ENCODE data around the gene GRIP2.
A peak's percentile ranks its signal among the peaks of the same experiment; 100 is the strongest.

Gene GRIP2

DNA sequence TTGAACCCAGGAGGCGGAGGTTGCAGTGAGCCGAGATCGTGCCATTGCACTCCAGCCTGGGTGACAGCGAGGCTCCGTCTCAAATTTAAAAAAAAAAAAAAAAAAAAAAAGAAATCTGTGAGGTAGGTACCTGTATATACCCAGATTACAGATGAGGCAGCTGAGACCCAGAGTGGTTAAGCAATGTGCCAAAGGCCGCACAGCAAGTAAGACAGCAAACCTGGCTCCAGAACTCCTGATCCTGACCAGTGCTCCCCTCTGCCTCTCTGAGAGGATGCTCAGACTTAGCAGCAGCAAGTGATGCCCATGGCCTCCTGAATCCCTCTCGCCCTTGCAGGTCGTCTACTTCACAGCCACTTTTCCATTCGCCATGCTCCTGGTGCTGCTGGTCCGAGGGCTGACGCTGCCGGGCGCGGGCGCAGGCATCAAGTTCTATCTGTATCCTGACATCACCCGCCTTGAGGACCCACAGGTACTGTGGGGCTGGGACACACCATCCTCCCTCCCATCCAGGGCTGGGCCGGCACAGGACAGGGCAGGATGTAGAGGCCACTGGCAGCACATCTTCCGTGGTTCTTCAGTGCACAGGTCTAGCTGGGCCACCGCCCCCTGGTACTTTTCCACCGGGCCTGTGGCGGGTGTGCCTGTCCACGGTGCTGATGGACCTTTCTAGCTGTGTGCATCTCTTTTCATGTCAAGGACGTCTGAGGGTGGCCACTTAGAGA lies 73.8 kb downstream of the GRIP2 start:
- DNase-seq (ENCODE audit: low spot score) = no peak

DNA sequence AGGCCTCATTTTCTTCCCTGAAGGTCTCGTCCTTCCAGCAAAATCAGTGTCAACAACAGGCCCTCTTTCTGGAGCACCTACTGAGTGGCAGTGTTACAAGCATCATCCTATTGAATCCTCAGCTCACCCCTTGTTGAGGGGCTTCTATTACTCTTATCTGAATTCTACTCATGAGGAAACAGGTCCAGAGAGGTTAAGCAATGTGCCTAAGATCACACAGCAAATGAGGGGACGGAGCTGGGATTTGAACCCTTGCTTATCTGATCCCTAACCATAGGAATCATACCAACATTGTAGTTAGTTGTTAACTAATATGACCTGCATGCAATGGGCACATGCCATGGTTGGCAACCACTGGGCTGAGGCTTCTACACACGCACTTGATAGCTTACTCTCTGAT lies 74.7 kb downstream of the GRIP2 start:
- no peak for DNase-seq (ENCODE audit: low spot score)

DNA sequence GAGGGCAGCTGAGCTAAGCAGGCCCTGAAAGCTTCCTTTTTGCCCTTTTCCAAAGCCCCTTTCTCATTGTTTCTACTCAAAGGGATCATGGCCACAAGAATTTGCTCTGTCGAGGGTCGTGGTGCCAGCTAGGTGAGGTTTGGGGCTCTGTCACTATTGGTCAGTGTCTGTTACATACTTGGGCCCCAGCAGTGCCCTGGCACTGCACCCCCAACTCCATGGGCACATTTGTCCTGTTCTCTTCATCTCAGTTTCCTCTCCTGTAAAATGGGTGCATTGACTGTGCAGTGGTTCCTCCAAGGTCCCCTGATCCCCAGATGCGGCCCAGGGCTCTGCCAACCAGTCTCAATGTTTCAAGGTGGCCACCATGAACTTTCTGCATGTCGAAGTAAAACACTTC lies 75.6 kb downstream of the GRIP2 start:
- DNase-seq (ENCODE audit: low spot score) = no peak

DNA sequence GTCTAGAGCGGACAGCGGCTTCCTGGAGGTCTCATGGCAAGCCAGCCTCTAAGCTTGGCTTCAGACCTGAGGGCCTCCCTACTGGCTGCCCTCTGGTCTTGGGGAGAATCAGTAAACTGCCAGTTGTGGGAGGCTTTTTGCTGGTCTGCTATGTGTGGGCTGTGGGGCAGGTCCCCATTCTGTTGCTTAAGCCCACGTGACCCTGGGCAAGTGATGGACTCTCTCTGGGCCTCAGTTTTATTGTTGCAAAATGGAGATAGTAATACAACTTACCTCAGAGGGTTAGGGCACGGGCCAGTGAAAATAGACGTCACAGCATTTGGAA lies 76.0 kb downstream of the GRIP2 start:
- DNase-seq (ENCODE audit: low spot score) = no peak

DNA sequence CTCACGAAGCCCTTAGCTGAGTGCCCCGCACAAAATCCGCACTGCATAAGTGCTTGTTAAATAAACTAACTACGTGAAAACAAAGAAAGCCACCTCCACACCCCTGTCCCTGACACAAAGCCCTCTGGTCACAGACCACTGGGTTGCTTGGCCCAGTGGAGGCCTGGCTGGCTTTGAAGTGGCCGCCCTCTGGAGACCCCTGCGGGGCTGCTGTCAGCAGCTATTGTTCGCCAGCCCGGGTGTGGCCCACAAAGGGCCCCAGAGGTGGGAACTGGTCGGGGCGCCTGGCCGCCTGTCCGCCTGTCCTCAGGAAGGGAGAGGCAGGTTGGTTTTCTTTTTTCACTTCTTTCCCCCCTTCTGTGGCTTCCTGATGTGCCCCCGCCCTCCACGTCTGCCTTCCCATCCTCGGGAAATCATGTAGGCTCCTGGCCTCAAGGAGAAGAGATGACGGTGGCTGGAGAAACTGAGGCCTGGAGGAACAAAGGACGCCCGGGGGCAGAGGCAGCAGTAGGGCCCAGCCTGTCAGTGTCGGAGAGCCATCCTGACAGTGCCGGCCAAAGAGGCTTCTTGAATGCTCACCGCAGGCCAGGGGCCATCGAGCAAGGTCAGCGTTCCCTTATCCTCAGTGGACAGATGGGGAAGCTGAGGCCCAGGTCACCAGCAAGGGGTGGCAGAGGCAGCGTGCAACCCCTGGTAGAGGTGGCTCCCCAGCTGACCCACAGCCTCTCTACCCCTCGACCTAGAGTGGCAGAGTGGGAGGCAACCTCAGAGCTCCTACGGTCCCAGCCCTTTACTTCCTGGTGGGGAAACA lies 76.6 kb downstream of the GRIP2 start:
- DNase-seq (ENCODE audit: low spot score) = no peak

DNA sequence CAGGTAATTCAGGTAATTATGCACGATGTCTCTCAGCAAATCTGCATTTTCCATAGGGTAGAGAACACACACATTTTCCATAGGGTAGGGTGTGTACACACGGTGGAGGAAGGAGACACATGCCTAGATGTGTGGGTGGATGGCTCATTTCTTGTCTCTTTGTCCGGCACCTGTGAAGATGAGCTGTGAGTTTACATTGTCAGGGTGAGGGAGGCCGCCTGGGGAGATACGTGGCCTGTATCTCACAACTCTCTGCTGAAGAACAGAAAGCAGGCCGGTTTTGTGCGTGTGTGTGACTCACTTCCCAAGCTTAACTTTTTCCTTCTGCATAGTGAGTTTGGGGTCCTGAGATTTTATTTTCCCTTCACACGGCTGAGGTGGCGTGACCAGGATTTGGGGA lies 77.4 kb downstream of the GRIP2 start:
- peak; percentile 14 for DNase-seq (ENCODE audit: low spot score)

DNA sequence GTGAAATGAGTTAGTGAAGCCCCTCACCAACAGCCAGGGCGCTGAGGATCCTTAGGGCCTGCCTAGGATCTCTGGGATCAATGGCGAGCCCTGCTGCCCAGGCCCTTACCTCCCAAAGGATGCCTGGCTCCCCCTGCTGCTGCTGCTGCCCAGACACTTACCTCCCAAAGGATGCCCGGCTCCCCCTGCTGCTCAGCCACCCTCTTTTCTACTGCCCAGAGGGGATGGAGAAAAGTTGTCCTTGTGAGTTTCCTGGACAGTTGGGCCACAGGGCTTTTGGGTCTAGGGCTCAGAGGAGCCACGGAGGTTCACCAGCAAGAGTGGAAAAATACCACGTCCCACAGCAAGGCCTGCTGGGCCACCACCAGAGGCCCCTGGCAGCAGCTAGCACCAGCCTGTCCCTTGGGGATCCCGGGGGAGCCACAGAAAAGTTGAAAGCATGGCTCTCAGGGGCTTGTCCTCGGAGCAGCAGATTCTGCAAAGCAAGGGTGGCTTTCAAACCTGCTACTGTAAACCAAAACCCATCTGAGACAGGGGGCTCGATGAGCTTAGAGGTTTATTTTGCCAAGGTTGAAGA lies 78.3 kb downstream of the GRIP2 start:
- no peak for DNase-seq (ENCODE audit: low spot score)

DNA sequence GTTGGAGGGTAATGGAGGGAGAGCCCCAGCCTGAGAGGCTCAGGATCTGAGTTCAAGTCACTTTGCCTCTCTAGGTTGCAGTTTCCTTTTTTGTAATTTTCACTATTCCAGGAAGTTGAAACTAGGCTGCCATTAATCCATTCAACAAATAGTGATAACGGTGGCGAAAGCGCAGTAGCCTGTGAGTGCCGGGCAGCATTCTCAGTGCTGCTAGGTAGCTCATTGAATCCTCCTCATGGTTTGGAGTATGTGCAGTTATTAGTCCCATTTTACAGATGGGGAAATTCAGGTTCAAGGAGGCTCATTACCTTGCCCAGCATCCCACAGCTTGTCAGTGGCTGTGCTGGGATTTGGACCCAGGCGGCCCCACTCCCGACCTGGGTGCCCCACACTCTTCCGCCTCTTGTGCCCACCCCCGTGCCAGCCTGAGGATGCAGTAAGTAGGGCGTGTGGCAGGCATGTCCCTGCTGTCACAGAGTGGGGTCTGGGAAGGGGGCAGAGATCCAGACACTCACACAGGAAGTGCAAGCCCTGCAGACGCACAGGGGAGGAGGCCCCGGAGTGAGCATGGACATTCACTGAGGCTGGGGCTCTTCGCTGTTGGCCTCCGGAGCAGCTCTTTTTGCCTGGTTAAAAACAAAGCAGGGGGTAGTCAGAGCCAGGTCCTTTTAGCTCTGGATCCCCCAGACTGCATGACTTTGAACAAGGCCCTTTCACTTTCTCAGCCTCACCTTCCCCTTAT lies 79.0 kb downstream of the GRIP2 start:
- DNase-seq (ENCODE audit: low spot score) = no peak

DNA sequence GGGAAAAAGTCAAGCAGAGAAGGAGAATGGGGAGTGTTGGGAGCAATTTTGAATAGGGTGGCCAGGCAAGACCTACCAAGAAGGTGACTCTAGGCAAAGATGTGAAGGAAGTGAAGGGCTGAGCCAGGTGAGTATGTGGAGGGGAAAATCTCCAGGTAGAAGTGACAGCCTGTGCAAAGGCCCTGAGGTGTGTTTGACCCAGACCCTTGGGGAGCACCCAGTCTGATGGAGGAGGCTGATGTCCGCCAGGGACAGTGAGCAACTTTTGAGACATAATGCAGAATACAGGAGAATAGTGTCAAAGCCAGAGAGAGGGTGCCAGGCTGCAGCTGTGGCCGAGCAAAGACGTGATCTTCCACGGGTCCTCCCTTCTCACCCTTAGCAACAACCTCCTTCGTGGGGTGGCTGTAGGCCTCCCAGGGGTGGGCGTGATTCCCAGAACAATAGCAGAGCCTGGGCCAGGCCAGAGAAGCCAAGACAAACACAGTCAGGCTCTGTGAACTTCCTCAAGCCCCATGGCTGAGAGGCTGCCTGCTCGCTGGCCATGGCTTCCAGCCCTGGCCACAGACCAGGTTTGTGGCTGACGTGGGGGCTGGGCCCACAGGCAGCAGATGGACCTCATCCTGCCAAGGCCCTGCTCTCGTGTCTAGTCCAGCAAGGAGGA lies 79.7 kb downstream of the GRIP2 start:
- no peak for DNase-seq (ENCODE audit: low spot score)

DNA sequence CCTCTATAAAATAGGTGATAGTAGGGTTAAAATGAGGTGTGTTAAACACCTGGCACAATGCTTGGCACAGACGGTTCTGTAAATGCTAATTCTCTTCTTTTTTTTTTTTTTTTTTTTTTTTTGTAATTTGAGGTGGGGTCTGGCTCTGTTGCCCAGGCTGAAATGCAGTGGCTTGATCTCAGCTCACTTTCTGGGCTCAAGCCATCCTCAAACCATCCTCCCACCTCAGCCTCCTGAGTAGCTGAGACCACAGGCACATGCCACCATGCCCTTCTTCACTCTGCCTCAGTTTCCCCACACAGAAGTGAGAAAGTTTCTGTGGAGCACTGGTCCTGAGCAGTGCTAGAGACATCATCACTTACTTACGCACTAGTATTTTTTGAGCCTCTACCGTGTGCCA lies 80.4 kb downstream of the GRIP2 start:
- no peak for DNase-seq (ENCODE audit: low spot score)

DNA sequence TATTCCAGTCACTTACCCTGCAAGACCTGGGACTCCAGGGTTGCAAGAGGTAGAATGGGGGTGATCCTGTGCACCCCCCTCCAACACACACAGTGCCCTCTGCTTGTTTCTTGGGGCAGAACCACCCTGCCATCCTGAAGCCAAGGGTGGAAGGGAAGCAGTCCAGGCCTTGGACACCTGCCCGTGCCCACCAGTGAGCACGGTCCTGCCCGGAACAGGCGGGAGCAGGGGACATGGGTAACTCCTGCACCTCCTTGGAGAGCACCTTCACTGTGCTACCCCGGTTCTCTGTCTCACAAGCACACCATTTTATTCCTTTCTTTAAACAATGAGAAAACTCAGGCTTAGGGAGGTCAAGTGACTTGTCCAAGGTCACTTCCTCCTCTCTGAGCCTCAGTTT lies 80.8 kb downstream of the GRIP2 start:
- DNase-seq (ENCODE audit: low spot score) = no peak

DNA sequence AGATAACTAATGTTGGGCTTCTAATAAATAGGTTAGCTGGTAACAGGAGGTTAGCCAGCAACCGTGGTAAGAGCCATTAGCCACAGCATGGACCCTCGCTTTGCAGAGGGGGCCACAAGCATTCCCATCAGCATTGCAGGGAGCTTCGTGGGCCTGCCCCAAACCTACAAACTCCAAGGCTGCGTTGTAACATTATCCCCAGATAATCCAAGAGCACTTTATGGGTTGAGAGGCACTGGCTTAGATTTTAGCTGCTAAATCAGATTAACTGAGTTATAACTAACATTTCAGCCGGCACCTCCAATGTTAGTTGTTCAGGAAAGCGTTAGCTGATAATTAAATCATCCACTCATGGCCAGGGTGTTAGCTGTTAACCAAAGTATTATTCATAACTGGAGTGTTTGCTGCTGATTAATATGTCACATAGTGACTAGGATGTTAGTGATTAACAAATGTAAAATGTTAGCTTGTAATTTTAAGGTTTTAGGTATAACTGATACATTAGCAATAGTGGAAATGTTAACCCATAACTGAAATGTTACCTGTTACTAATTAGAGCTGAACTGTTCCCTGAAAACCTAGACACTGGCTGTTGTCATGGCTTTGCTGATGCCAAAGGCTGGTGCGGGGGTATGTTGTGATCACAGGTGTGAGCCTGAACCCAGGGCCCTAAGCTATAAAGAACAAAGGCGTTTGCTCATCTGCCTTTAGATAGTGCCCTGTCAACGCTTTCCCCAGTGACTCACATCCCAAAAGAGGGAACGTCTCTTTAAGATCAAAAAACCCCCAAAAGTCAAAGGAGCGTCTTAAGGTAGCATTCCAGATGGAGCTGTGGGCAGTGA lies 81.5 kb downstream of the GRIP2 start:
- DNase-seq (ENCODE audit: low spot score) = peak; percentile 25

DNA sequence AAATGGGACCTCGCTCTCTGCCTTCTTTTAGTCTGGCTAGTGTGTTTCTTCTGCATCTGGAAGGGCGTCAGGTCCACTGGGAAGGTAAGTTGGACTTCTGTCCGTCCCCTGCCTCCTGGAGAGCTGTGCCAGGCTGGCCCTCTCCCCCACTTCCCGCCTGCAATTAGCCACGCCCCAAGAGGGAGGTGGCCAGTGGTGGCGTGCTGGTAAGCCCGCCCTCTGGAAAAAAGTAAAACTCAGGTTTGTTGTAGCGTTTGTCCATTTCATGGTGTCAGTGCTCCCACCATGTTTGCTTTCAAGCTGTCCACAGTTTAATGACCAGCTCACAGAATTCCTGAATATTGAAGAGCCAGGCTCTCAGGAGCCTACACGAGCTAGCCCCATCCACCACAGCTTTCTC lies 82.1 kb downstream of the GRIP2 start:
- no peak for DNase-seq (ENCODE audit: low spot score)

DNA sequence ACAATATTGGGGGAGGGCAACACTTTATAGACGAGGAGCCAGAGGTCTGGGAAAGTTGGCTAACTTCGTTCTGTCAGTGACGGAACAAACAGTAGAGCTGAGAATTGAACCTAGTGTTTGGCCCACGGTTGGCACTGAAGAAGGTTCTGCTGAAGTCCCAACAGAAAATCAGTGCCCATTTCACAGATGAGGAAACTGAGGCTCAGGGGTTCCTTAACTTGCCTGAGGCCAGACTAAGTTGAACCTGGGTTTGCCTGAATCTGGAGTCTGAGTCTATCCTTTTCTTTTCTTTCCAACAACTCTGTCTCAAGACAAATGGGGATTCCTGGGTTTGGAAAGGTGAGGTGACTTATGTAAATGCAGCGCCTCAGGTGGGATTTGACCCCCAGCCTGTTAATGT lies 82.7 kb downstream of the GRIP2 start:
- no peak for DNase-seq (ENCODE audit: low spot score)

DNA sequence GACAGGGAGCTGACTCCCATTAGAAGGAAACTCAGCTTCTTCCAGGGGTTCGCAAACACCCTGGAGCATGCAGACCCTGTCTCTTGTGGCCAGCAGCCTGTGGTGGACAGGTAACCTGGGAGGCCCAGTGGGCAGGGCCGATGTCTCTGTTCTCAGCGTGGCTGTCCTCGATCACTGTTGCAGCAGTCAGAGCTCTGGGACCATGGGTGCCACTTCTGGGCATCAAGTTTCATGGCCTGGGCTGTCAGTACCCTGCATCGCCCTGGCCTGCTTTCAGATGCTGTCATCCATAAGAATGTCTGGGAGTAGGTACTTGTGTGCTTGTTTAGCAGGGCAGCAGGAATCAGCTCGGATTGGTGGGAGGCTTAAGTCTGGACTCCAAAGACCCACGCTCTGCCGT lies 83.3 kb downstream of the GRIP2 start:
- DNase-seq (ENCODE audit: low spot score) = no peak

DNA sequence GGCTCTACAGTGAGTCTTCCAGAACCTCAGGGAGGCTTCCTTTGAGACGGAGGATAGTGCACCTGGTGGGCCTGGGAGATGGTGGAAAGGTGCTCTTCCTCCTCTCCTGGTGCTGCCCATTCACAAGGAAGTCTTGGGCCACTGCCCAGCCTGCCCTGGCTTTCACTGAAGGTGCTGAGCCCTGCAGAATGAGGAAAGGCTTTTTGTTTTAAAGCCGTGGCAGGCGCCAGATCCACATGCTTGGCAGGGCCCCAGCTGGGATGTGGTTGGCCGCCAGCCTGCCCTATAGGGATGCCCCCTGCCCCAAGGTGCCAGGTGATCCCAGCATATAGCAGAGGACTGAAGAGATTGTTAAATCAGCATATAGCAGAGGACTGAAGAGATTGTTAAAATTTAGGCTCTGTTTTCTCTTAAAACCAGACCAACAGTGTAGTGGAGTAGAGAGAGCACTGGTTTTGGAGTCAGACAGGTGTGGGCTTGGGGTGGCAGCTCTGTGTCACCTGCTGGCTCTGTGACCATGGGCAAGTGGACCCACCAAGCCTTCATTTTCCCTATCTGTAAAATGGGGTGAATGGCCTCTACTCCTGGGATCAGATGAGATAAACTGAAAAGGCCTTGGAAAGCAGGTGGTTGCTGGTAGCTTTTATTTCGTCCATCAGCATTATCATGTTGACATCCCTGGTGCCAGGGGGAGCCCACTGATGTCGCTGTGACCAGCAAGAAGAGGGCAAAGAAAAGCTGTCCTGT lies 84.4 kb downstream of the GRIP2 start:
- no peak for DNase-seq (ENCODE audit: low spot score)

DNA sequence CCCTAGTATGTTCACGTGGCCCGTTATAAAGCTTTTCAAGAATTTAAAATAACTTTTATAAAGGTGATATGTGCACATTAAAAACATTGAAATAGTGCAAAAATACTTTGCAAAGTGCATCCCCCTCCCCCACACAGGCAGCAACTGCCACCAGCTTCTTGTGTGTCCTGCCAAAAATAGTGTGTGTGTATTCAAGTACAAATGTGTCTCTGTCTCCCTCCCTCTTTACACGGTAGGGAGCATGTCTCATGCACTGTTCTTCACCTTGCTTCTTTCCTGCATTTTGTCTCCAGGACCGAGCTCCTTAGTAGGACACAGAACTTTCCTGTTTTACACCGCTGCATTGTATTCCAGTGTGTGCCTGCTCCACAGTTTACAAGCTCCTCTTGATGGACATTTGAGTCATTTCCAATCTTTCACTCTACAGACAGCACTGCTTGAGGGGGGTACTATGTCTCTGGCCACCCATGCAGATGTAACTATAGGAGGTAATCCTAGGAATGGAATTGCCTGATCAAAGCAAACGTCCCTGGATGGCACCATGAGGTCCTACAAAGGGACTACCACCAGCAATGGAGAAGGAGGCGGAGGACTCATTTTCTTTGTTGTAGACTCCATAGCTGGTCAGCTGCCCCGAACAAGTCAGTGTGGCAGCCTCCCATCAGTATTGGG lies 85.4 kb downstream of the GRIP2 start:
- no peak for DNase-seq (ENCODE audit: low spot score)

DNA sequence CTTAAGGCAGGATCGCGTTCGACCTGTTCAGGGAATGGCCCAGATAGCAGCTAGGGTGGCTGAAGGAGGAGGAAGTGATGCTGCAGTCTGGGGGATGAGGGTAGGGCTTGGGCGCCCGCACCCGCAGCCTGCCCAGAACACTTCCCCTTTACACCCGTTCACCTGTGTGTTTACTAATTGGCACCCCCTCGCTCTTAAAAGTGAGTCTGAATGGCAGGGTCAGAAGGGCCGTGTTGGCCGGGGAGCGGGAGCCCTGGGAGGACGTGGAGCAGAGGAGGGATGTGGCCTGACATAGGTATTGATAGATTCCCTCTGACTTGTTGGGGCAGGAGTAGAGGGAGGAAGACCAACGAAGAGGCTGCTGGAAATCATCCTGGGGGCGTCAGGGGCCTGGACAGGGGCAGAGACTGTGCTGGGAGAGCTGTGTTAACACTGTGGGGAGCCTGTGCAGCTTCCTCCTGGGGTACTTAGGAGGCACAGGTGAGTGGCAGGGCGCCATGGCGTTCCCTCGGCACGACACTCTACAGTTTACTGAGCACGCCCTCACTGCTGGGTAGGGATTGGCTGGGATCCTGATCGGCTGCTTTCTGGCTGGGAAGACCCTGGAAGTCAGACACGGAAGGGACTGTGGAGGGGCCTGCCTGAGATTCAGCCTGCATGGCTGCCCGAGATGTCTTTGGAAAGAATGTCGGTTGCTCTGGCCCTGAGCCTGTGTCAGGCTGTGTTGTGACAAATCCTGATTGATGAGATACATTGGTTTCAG lies 86.1 kb downstream of the GRIP2 start:
- DNase-seq (ENCODE audit: low spot score) = no peak

Measured in activated CD4-positive, alpha-beta T cell treated with anti-CD3 and anti-CD28 coated beads, Interleukin-2, Interleukin-4, amounts not matched to agents 100 ng/mL and 50 ng/mL, durations not matched to agents 16 hours and 8 hours (primary cell).